Upper lobe of left lung (tissue), 6 donors: ENCODE results near the gene SDCBP2. TPM values are rescaled to one million over a fixed set of nuclear protein-coding genes. Genes with fewer than 3 reads are reported as not detected.

ENCODE experiments used
- ATAC-seq, 2 donors: fragments of 200-7000 bp; cut with Tn5 transposase; one replicate each; pipeline ENCODE4 v1.9.1; 2022; ENCODE audit warnings: mild to moderate bottlenecking in 2 of 2, moderate library complexity in 2 of 2; ENCODE audit not compliant: low FRiP score in 2 of 2
- DNase-seq, 2 donors: peaks; one replicate each; pipeline ENCODE4 v3.0.0-alpha.2; 2019 to 2020
- H3K27ac ChIP-seq, 4 donors: fragments of 200-600 bp; sonication (generic); one replicate each; pipeline ENCODE4 v1.5.1; 2016 to 2019
- H3K27me3 ChIP-seq, 4 donors: fragments of 200-600 bp; sonication (generic); one replicate each; pipeline ENCODE4 v1.5.1; 2017 to 2019
- H3K36me3 ChIP-seq, 4 donors: fragments of 200-600 bp; sonication (generic); one replicate each; pipeline ENCODE4 v1.5.1; 2016 to 2019
- H3K4me1 ChIP-seq, 4 donors: fragments of 200-600 bp; sonication (generic); one replicate each; pipeline ENCODE4 v1.5.1; 2018 to 2019
- H3K4me3 ChIP-seq, 4 donors: fragments of 200-600 bp; sonication (generic); one replicate each; pipeline ENCODE4 v1.5.1; 2017 to 2019; ENCODE audit warnings: mild to moderate bottlenecking in 2 of 4, moderate library complexity in 1 of 4
- H3K9me3 ChIP-seq, 4 donors: fragments of 200-600 bp; sonication (generic); one replicate each; pipeline ENCODE4 v1.5.1; 2018 to 2019
- CTCF ChIP-seq, 6 experiments: fragments of 450-650 bp in 4 of 6; fragments of 200-600 bp in 2 of 6; sonication (generic) in 2 of 6; IDR thresholded peaks; one replicate each; pipeline ENCODE4 v1.5.1; 2016 to 2019; ENCODE audit warnings: antibody characterized with exemption in 6 of 6
- EP300 ChIP-seq, 4 donors: sonication (generic); formaldehyde crosslinking; IDR thresholded peaks; one replicate each; pipeline ENCODE4 v1.5.1; 2017; ENCODE audit warnings: antibody characterized with exemption in 4 of 4, control low read depth in 2 of 4
- POLR2A ChIP-seq, 4 donors: fragments of 450-650 bp; IDR thresholded peaks; one replicate each; pipeline ENCODE4 v1.5.1; 2016 to 2017; ENCODE audit warnings: antibody characterized with exemption in 4 of 4, mild to moderate bottlenecking in 2 of 4
- POLR2AphosphoS5 ChIP-seq, 2 donors: sonication (generic); formaldehyde crosslinking; IDR thresholded peaks; one replicate each; pipeline ENCODE4 v1.5.1; 2017; ENCODE audit warnings: antibody characterized with exemption in 2 of 2
- WGBS, 2 donors: methylation state at CpG; one replicate each; pipeline ENCODE4 v1.1.5; 2017 to 2018; 5-methylcytosine and 5-hydroxymethylcytosine counted together
- total RNA-seq, 6 donors: library from RNA; depleted of rRNA in 4 of 6; stranded (reverse); fragments of >200 nt in 4 of 6; gene quantifications; one replicate each; pipeline versions ENCODE4 v1.1.0 to v1.2.1, GENCODE V29; 2016 to 2021
- donor health status: DM: no; HTN: no; CAD: no; lungs with moderate emphysema.
- donor health status: DM: no; HTN: yes; CAD: no; lungs with severe emphysema.

SDCBP2 gene
- total RNA-seq, 6 donors from 2014 or later: 6.3 to 34.0 (median 15.9) TPM

GRCh38 chr20:1299522-1299921 is 29.4 kb downstream of the SDCBP2 start:
- Histone ChIP-seq H3K36me3 (peaks cover 0 to 12% (median 3%) of the 10 kb centered on the region in 4 donors), H3K4me3 (no peak overlapping the region), H3K4me1 (peaks cover 0 to 3% (median 1%) of the 10 kb centered on the region in 4 donors), H3K27ac (no peak overlapping the region), H3K27me3 (no peaks in the 10 kb centered on the region), H3K9me3 (no peaks in the 10 kb centered on the region)
- TF ChIP-seq POLR2A (IDR thresholded peaks at IDR 0.05): no peak
- no peak for TF ChIP-seq EP300 (IDR thresholded peaks at IDR 0.05)
- TF ChIP-seq CTCF (IDR thresholded peaks at IDR 0.05): peak in 2 of 6 experiments; percentile 9 to 22
- TF ChIP-seq POLR2AphosphoS5 (IDR thresholded peaks at IDR 0.05): no peak
- DNase-seq (no peak), ATAC-seq (no peak)
- 87 to 100% methylated on average over 1 to 9 of the region's 9 CpGs for WGBS, 2 donors

GRCh38 chr20:1298888-1299511 is 29.9 kb downstream of the SDCBP2 start:
- peaks cover 0 to 12% (median 3%) of the 10 kb centered on the region in 4 donors for H3K36me3 ChIP-seq
- no peak overlapping the region for H3K4me3 ChIP-seq
- H3K27ac ChIP-seq: no peak overlapping the region
- DNase-seq: no peak
- no peaks in the 10 kb centered on the region for H3K9me3 ChIP-seq
- no peak for ATAC-seq
- WGBS, 2 donors: 66 to 69% methylated on average over 10 of the region's 10 CpGs
- TF ChIP-seq EP300 (IDR thresholded peaks at IDR 0.05): peak in 1 of 4 donors; percentile 19
- no peak for TF ChIP-seq POLR2AphosphoS5 (IDR thresholded peaks at IDR 0.05)
- H3K27me3 ChIP-seq: no peaks in the 10 kb centered on the region
- peaks cover 0 to 3% (median 1%) of the 10 kb centered on the region in 4 donors for H3K4me1 ChIP-seq

- Histone ChIP-seq H3K36me3 (peaks cover 0 to 12% (median 3%) of the 10 kb centered on the region in 4 donors), H3K27me3 (no peaks in the 10 kb centered on the region), H3K9me3 (no peaks in the 10 kb centered on the region), H3K4me3 (no peak overlapping the region), H3K4me1 (peaks cover 0 to 3% (median 1%) of the 10 kb centered on the region in 4 donors), H3K27ac (no peak overlapping the region)
- no peak for DNase-seq
- no peak for TF ChIP-seq POLR2AphosphoS5 (IDR thresholded peaks at IDR 0.05)
- TF ChIP-seq POLR2A (IDR thresholded peaks at IDR 0.05): no peak
- no peak for TF ChIP-seq EP300 (IDR thresholded peaks at IDR 0.05)
- TF ChIP-seq CTCF (IDR thresholded peaks at IDR 0.05): no peak
- no peak for ATAC-seq
- WGBS, 2 donors: 83 to 91% methylated on average over 3 to 5 of the region's 5 CpGs
Measured at GRCh38 chr20:1298166-1298565, 30.8 kb downstream of the SDCBP2 start.

- peaks cover 0 to 3% (median 1%) of the 10 kb centered on the region in 4 donors for H3K4me1 ChIP-seq
- no peaks in the 10 kb centered on the region for H3K27me3 ChIP-seq
- no peaks in the 10 kb centered on the region for H3K9me3 ChIP-seq
- H3K36me3 ChIP-seq: peaks cover 0 to 12% (median 3%) of the 10 kb centered on the region in 4 donors
- no peak overlapping the region for H3K27ac ChIP-seq
- no peak for TF ChIP-seq CTCF (IDR thresholded peaks at IDR 0.05)
- no peak for TF ChIP-seq POLR2AphosphoS5 (IDR thresholded peaks at IDR 0.05)
- no peak for TF ChIP-seq EP300 (IDR thresholded peaks at IDR 0.05)
- DNase-seq (no peak), ATAC-seq (no peak)
- no peak overlapping the region for H3K4me3 ChIP-seq
- WGBS, 2 donors: 91 to 97% methylated on average over 2 of the region's 2 CpGs
Measured at GRCh38 chr20:1297486-1297885, 31.5 kb downstream of the SDCBP2 start.

GRCh38 chr20:1296922-1297321 is 32.0 kb downstream of the SDCBP2 start:
- 91 to 94% methylated on average over 9 to 14 of the region's 14 CpGs for WGBS, 2 donors
- DNase-seq: peak in 1 of 2 donors; percentile 65
- no peak overlapping the region for H3K27ac ChIP-seq
- TF ChIP-seq CTCF (IDR thresholded peaks at IDR 0.05) (no peak), EP300 (IDR thresholded peaks at IDR 0.05) (no peak), POLR2A (IDR thresholded peaks at IDR 0.05) (no peak), POLR2AphosphoS5 (IDR thresholded peaks at IDR 0.05) (no peak)
- no peaks in the 10 kb centered on the region for H3K9me3 ChIP-seq
- no peak overlapping the region for H3K4me3 ChIP-seq
- no peaks in the 10 kb centered on the region for H3K27me3 ChIP-seq
- peaks cover 0 to 3% (median 1%) of the 10 kb centered on the region in 4 donors for H3K4me1 ChIP-seq
- peaks cover 0 to 12% (median 3%) of the 10 kb centered on the region in 4 donors for H3K36me3 ChIP-seq
- ATAC-seq: no peak
